H1 (cell line): ENCODE measurements around the gene DIAPH1. TPM values are rescaled to one million over a fixed set of nuclear protein-coding genes. Genes with fewer than 3 reads are reported as not detected.

ENCODE experiments used
- BRCA1 ChIP-seq: IDR thresholded peaks from 2 replicates; pipeline ENCODE4 v1.6.1; 2012; ENCODE audit warnings: low read depth, low read length, improper control_type of control experiment
- CBX5 ChIP-seq: fragments of 300-800, 300-1000 bp; sonication (generic); IDR thresholded peaks from 2 replicates; pipeline ENCODE4 v1.7.1; 2016; ENCODE audit warnings: antibody characterized with exemption, low read length, low read depth
- RAD21 ChIP-seq, 2 experiments: IDR thresholded peaks in 1 of 2; conservative IDR thresholded peaks in 1 of 2; 2 replicates each; pipeline ENCODE4 v1.6.1; 2011; ENCODE audit warnings: low read depth in 2 of 2, low read length in 2 of 2, improper control_type of control experiment in 1 of 2, inconsistent platforms in 1 of 2, mild to moderate bottlenecking in 1 of 2, moderate library complexity in 1 of 2
- SIRT6 ChIP-seq: IDR thresholded peaks from one replicate; pipeline ENCODE4 v1.7.1; 2012; ENCODE audit warnings: low read length, inconsistent platforms
- ZNF274 ChIP-seq: IDR thresholded peaks from 2 replicates; pipeline ENCODE4 v1.7.0; 2012; ENCODE audit warnings: low read length, borderline replicate concordance; ENCODE audit errors: extremely low read depth
- polyA plus RNA-seq, 7 experiments: library from polyadenylated mRNA; depleted of rRNA in 3 of 7; stranded (reverse) in 5 of 7; unstranded in 2 of 7; fragments of >200 nt in 5 of 7; fragments of 200-250 nt in 2 of 7; gene quantifications; 1 replicate in 5 of 7; 2 replicates in 1 of 7; 4 replicates in 1 of 7; pipeline versions ENCODE4 v1.2.1 to v1.2.3, GENCODE V29; 2011 to 2013; ENCODE audit warnings: missing spikeins in 2 of 7, mixed read lengths in 2 of 7
- total RNA-seq: library from RNA; stranded (reverse); fragmentation: NEBNext Ultra II Directional; extraction: Animal tissue kit (Norgen Biotek cat#: 25700); gene quantifications from 2 replicates; pipeline ENCODE4 v1.2.1, GENCODE V29; 2021

The DIAPH1 gene
- total and polyA plus RNA-seq, 2 of the 8 experiments (the other 6 are each of a cell fraction or from before 2014, with no cell fraction given), result 61.2 to 114 TPM

- TF ChIP-seq ZNF274, result no peak
- no peak for TF ChIP-seq CBX5
- TF ChIP-seq SIRT6, result no peak
- TF ChIP-seq BRCA1, result no peak
- TF ChIP-seq RAD21 (IDR thresholded peaks at IDR 0.05 in 1 of 2, conservative IDR thresholded peaks at IDR 0.05 in 1 of 2; ENCODE audit: low read depth in 2 of 2, low read length in 2 of 2), result no peak
- TF ChIP-seq, all 59 proteins: peak for 0
These were observed 108.6 kb downstream of the DIAPH1 start (continued) for GRCh38 chr5:141510160-141510559.
